Peyer's patch (tissue), 4 donors: ENCODE results near the gene PRICKLE2.

ENCODE experiments used
- POLR2A ChIP-seq, 2 donors: fragments of 450-650 bp; IDR thresholded peaks; one replicate each; pipeline ENCODE4 v1.5.1; 2017; ENCODE audit warnings: antibody characterized with exemption in 2 of 2, mild to moderate bottlenecking in 2 of 2, moderate library complexity in 2 of 2
- TF ChIP-seq, protein P1 (sequence below), 6 experiments: fragments of 450-650 bp in 4 of 6; fragments of 200-600 bp in 2 of 6; sonication (generic) in 1 of 6; IDR thresholded peaks; one replicate each; pipeline ENCODE4 v1.5.1; 2017 to 2019; ENCODE audit warnings: antibody characterized with exemption in 6 of 6, mild to moderate bottlenecking in 3 of 6, moderate library complexity in 1 of 6

DNA sequence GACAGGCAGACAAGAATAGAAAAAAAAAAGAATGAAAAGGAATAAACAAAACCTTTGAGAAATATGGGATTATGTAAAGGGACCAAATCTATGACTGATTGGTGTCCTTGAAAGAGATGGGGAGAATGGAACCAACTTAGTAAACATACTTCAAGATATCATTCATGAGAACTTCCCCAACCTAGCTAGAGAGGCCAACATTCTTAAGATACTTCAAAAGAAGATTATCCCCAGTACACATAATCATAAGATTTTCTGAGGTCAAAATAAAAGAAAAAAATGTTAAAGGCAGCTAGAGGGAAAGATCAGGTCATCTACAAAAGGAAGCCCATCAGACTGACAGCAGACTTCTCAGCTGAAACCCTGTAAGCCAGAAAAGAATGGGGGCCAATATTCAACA lies 110.6 kb downstream of the PRICKLE2 start:
- TF ChIP-seq, protein P1, sequence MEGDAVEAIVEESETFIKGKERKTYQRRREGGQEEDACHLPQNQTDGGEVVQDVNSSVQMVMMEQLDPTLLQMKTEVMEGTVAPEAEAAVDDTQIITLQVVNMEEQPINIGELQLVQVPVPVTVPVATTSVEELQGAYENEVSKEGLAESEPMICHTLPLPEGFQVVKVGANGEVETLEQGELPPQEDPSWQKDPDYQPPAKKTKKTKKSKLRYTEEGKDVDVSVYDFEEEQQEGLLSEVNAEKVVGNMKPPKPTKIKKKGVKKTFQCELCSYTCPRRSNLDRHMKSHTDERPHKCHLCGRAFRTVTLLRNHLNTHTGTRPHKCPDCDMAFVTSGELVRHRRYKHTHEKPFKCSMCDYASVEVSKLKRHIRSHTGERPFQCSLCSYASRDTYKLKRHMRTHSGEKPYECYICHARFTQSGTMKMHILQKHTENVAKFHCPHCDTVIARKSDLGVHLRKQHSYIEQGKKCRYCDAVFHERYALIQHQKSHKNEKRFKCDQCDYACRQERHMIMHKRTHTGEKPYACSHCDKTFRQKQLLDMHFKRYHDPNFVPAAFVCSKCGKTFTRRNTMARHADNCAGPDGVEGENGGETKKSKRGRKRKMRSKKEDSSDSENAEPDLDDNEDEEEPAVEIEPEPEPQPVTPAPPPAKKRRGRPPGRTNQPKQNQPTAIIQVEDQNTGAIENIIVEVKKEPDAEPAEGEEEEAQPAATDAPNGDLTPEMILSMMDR (IDR thresholded peaks at IDR 0.05) = no peak
- TF ChIP-seq POLR2A (IDR thresholded peaks at IDR 0.05) = no peak
